HepG2 (cell line): ENCODE results near the gene P2RY8. TPM values are rescaled to one million over a fixed set of nuclear protein-coding genes. Genes with fewer than 3 reads are reported as not detected.

Experiments
- ATAC-seq: fragments of 200-7000 bp; cut with Tn5 transposase; 3 replicates; pipeline ENCODE4 v1.9.1; 2020; ENCODE audit warnings: mild to moderate bottlenecking, moderate library complexity
- BruUV-seq: library from RNA; stranded (reverse); fragments of 400-500 nt; replicated peaks from 2 replicates; lab custom pipeline; 2021; lab: Mats Ljungman, UMichigan
- CTCF ChIA-PET: fragments of 300-600 bp; formaldehyde crosslinking; extraction: SDS; loops from one replicate; lab custom pipeline; 2021; ENCODE audit warnings: low total read pairs, inconsistent platforms, low intra/inter-chr PET ratio; lab: Yijun Ruan, JAX
- POLR2A ChIA-PET: fragments of 350-600 bp; sonication (Branson Sonifier 250); formaldehyde crosslinking; loops from one replicate; lab custom pipeline; 2020; ENCODE audit warnings: antibody characterized with exemption, inconsistent platforms; lab: Yijun Ruan, JAX
- DNase-seq: peaks from one replicate; pipeline ENCODE4 v3.0.0-alpha.2; 2015; ENCODE audit warnings: low spot score
- FAIRE-seq: peaks from 3 replicates; lab custom pipeline; 2011; peaks lifted over from hg19 to GRCh38; lab: Jason Lieb, UNC
- H2AFZ ChIP-seq: one replicate; pipeline ENCODE4 v1.6.1; 2011; ENCODE audit warnings: low read length, inconsistent platforms
- H3K27ac ChIP-seq: fragments of 300-600 bp; 3 replicates; pipeline ENCODE4 v1.8.0; 2011; ENCODE audit warnings: mixed run types, mild to moderate bottlenecking, mixed read lengths, low read length, inconsistent platforms; ENCODE audit not compliant: insufficient read depth; ENCODE audit errors: extremely low read length
- H3K27me3 ChIP-seq, 2 experiments: fragments of 200-600 bp in 1 of 2; 2 replicates in 1 of 2; 3 replicates in 1 of 2; pipeline versions ENCODE4 v1.6.0 to v1.8.0; 2011; ENCODE audit warnings: low read length in 2 of 2, mild to moderate bottlenecking in 2 of 2, moderate library complexity in 2 of 2, inconsistent platforms in 1 of 2; ENCODE audit not compliant: insufficient read depth in 2 of 2, control insufficient read depth in 1 of 2
- H3K36me3 ChIP-seq, 2 experiments: fragments of 200-600 bp in 1 of 2; replicated peaks in 1 of 2; 2 replicates in 1 of 2; 3 replicates in 1 of 2; pipeline versions ENCODE4 v1.5.1 to v1.8.0; 2011; ENCODE audit warnings: low read length in 2 of 2, inconsistent platforms in 1 of 2; ENCODE audit not compliant: insufficient read depth in 2 of 2, control insufficient read depth in 1 of 2
- H3K4me1 ChIP-seq: 2 replicates; pipeline ENCODE4 v1.5.1; 2012; ENCODE audit warnings: low read length, inconsistent platforms; ENCODE audit not compliant: insufficient read depth
- H3K4me2 ChIP-seq: 2 replicates; pipeline ENCODE4 v1.6.0; 2011; ENCODE audit warnings: low read depth, low read length, inconsistent platforms
- H3K4me3 ChIP-seq, 3 experiments: fragments of 200-600 bp in 1 of 3; sonication (generic), shearing (Covaris generic) in 1 of 3; replicated peaks in 1 of 3; 2 replicates each; pipeline ENCODE4 v1.5.1; 2011 to 2016; ENCODE audit warnings: low read length in 3 of 3, inconsistent platforms in 2 of 3, low read depth in 2 of 3, mild to moderate bottlenecking in 2 of 3, control low read depth in 1 of 3, mixed read lengths in 1 of 3; ENCODE audit not compliant: insufficient read depth in 1 of 3
- H3K79me2 ChIP-seq: one replicate; pipeline ENCODE4 v1.6.1; 2011; ENCODE audit warnings: low read length, inconsistent platforms; ENCODE audit not compliant: insufficient read depth
- H3K9ac ChIP-seq: 2 replicates; pipeline ENCODE4 v1.6.0; 2011; ENCODE audit warnings: mild to moderate bottlenecking, low read depth, low read length, inconsistent platforms; ENCODE audit not compliant: insufficient read depth
- H3K9me3 ChIP-seq: 2 replicates; pipeline ENCODE4 v1.5.1; 2012; ENCODE audit warnings: mild to moderate bottlenecking, low read length
- H4K20me1 ChIP-seq: 2 replicates; pipeline ENCODE4 v1.6.0; 2011; ENCODE audit warnings: inconsistent platforms, mild to moderate bottlenecking, low read length, moderate library complexity; ENCODE audit not compliant: insufficient read depth
- AGO1 ChIP-seq: fragments of 200-400 bp; formaldehyde crosslinking; IDR thresholded peaks from 2 replicates; pipeline ENCODE4 v1.6.1; 2017; ENCODE audit warnings: mild to moderate bottlenecking, low read depth, low read length, moderate library complexity; ENCODE audit not compliant: poor library complexity, severe bottlenecking
- CHD2 ChIP-seq: IDR thresholded peaks from 2 replicates; pipeline ENCODE4 v1.6.1; 2011; ENCODE audit warnings: low read depth, low read length, improper control_type of control experiment
- GPN1 ChIP-seq: sonication (generic); formaldehyde crosslinking; IDR thresholded peaks from 2 replicates; pipeline ENCODE4 v1.5.1; 2020; ENCODE audit warnings: missing genetic modification reagents, borderline replicate concordance
- IKZF5 ChIP-seq: IDR thresholded peaks from 2 replicates; pipeline ENCODE4 v1.6.1; 2018; ENCODE audit warnings: missing genetic modification reagents, mild to moderate bottlenecking, missing compliant biosample characterization
- MATR3 ChIP-seq: sonication (generic); formaldehyde crosslinking; IDR thresholded peaks from 2 replicates; pipeline ENCODE4 v1.4.0; 2020; ENCODE audit warnings: missing genetic modification reagents
- NCOA1 ChIP-seq: sonication (generic); formaldehyde crosslinking; IDR thresholded peaks from 2 replicates; pipeline ENCODE4 v1.9.0; 2021; ENCODE audit warnings: missing genetic modification reagents
- NR2F6 ChIP-seq, 2 experiments: IDR thresholded peaks; 2 replicates each; pipeline ENCODE4 v1.6.1; 2016; ENCODE audit warnings: antibody characterized with exemption in 1 of 2, mild to moderate bottlenecking in 1 of 2
- ONECUT2 ChIP-seq: sonication (generic); formaldehyde crosslinking; IDR thresholded peaks from 2 replicates; pipeline ENCODE4 v1.4.0; 2020; ENCODE audit warnings: missing genetic modification reagents
- PHF20 ChIP-seq: sonication (generic); formaldehyde crosslinking; IDR thresholded peaks from 2 replicates; pipeline ENCODE4 v1.5.0; 2020; ENCODE audit warnings: mild to moderate bottlenecking, missing genetic modification reagents
- POLR2A ChIP-seq, 2 experiments: IDR thresholded peaks; 2 replicates each; pipeline ENCODE4 v1.6.1; 2011; ENCODE audit warnings: low read depth in 2 of 2, low read length in 2 of 2, mild to moderate bottlenecking in 1 of 2, moderate library complexity in 1 of 2; ENCODE audit not compliant: insufficient read depth in 1 of 2
- POLR2G ChIP-seq: fragments of 200-400 bp; formaldehyde crosslinking; IDR thresholded peaks from 2 replicates; pipeline ENCODE4 v1.6.1; 2018; ENCODE audit warnings: mild to moderate bottlenecking, low read depth, low read length, moderate library complexity
- SRSF1 ChIP-seq: fragments of 200-400 bp; formaldehyde crosslinking; optimal IDR thresholded peaks from 2 replicates; pipeline ENCODE3; 2017; ENCODE audit warnings: mild to moderate bottlenecking, low read depth, low read length, moderate library complexity
- ZNF12 ChIP-seq: sonication (generic); formaldehyde crosslinking; IDR thresholded peaks from 2 replicates; pipeline ENCODE4 v1.5.0; 2020; ENCODE audit warnings: missing genetic modification reagents
- ZNF180 ChIP-seq: sonication (generic); formaldehyde crosslinking; IDR thresholded peaks from 2 replicates; pipeline ENCODE4 v1.4.0; 2020; ENCODE audit warnings: low read depth, missing genetic modification reagents, borderline replicate concordance
- ZNF569 ChIP-seq: sonication (generic); formaldehyde crosslinking; IDR thresholded peaks from 2 replicates; pipeline ENCODE4 v1.5.0; 2020; ENCODE audit warnings: mild to moderate bottlenecking, missing genetic modification reagents, moderate library complexity, borderline replicate concordance
- WGBS: methylation state at CpG from one replicate; pipeline ENCODE4 v1.1.6; 2017; ENCODE audit warnings: low lambda C conversion rate; 5-methylcytosine and 5-hydroxymethylcytosine counted together
- in situ Hi-C: cut with HindIII; loops from 2 replicates; pipeline ENCODE4 v1.10.0; 2017; ENCODE audit warnings: low pct_unique_long_range_greater_than_20kb; ENCODE audit not compliant: extremely low pct_ligation_motif_present
- intact Hi-C: fragments of 100-400 bp; cut with micrococcal nuclease; formaldehyde crosslinking; loops from one replicate; pipeline ENCODE4 v1.10.0; 2022; ENCODE audit not compliant: unreplicated experiment
- polyA plus RNA-seq, 8 experiments: library from polyadenylated mRNA; depleted of rRNA in 3 of 8; stranded (reverse) in 7 of 8; unstranded in 1 of 8; fragments of >200 nt; fragmentation: Illumina TruSeq in 4 of 8; extraction: Trizol in 4 of 8; gene quantifications; 2 replicates each; pipeline versions ENCODE4 v1.2.1 to v1.2.3, GENCODE V29; 2011 to 2016; ENCODE audit warnings: low read depth in 4 of 8, missing spikeins in 1 of 8, mixed read lengths in 1 of 8; ENCODE audit not compliant: insufficient read depth in 1 of 8
- total RNA-seq, 5 experiments: library from RNA; depleted of rRNA; stranded (reverse); fragments of >200 nt; fragmentation: Illumina TruSeq; extraction: Trizol; gene quantifications; 2 replicates each; pipeline ENCODE4 v1.2.3, GENCODE V29; 2016; ENCODE audit warnings: low read depth in 1 of 5
- TF ChIP-seq, protein P1 (sequence below): sonication (generic); formaldehyde crosslinking; IDR thresholded peaks from 2 replicates; pipeline ENCODE4 v1.4.0; 2020; ENCODE audit warnings: missing genetic modification reagents
- TF ChIP-seq, protein P2 (sequence below): sonication (generic); formaldehyde crosslinking; IDR thresholded peaks from 2 replicates; pipeline ENCODE4 v1.5.1; 2020; ENCODE audit warnings: missing genetic modification reagents, mild to moderate bottlenecking, borderline replicate concordance
- TF ChIP-seq, protein P3 (sequence below): sonication (generic); formaldehyde crosslinking; IDR thresholded peaks from 2 replicates; pipeline ENCODE4 v1.5.0; 2020; ENCODE audit warnings: mild to moderate bottlenecking, missing genetic modification reagents

P2RY8 gene
- total and polyA plus RNA-seq, 2 of the 13 experiments (the other 11 are each of a cell fraction or from before 2014, with no cell fraction given): 1.0 to 1.3 TPM

DNA sequence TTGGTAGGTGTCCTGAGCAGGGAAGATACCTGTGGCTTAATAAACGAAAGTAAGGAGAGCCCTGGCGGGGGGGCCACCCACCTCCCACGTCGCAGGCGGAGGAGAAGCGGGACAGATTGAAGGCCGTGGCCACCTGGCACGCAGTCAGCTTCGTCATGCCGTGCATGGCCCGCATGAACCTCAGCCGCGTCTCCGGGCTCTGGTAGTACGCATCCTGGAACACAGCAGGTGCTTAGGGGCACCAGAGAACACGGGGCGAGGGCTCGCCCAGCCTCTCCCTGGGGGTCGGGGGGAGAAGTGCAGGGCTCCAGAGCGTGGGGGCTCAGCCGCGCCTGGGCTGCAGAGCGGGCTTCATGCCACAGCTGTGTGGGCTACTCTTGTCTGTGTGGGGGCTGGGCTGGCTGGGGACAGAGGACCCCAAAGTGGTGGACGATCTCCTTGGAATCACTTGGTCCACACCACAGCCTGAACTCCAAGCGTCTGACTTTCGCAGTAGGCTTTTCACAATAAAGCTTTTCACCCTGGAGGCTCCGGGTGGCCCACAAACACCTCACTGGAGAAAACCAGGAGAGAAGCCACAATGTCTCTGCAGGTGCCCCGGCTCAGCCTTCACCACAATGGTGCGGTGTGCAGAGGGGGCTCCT lies 118.0 kb downstream of the P2RY8 start:
- peaks cover 12% of the 10 kb centered on the region for H3K4me1 ChIP-seq
- no TSS peak for BruUV-seq
- H3K27me3 ChIP-seq: no peaks in the 10 kb centered on the region
- H2AFZ ChIP-seq: no peak overlapping the region
- intact Hi-C loops: no loop called here
- ChIA-PET CTCF (no interaction called here), POLR2A (no interaction called here)
- no peak overlapping the region for H3K4me2 ChIP-seq
- ATAC-seq (peak; percentile 15), DNase-seq (no peak), FAIRE-seq (no peak)
- no peak overlapping the region for H3K9ac ChIP-seq
- no peak overlapping the region for H3K4me3 ChIP-seq
- H3K9me3 ChIP-seq: peaks cover 16% of the 10 kb centered on the region; the same call in 1 of the 2 replicates
- no peak overlapping the region for H3K27ac ChIP-seq
- H3K79me2 ChIP-seq: no peaks in the 10 kb centered on the region
- 92% methylated on average over 15 of the region's 29 CpGs for WGBS
- peaks cover 9 to 15% of the 10 kb centered on the region in 2 experiments; a peak in 4 of 5 replicates for H3K36me3 ChIP-seq
- in situ Hi-C loops: no loop called here
- H4K20me1 ChIP-seq: peaks cover 3% of the 10 kb centered on the region; the same call in 1 of the 2 replicates
- TF ChIP-seq IKZF5 (CRISPR knock-in tag): no peak
- peak; percentile 97 for TF ChIP-seq AGO1
- no peak for TF ChIP-seq MATR3 (CRISPR knock-in tag)
- TF ChIP-seq ONECUT2: no peak
- peak; percentile 53 for TF ChIP-seq SRSF1
- TF ChIP-seq ZNF569 (CRISPR knock-in tag): no peak
- TF ChIP-seq PHF20 (CRISPR knock-in tag): no peak
- TF ChIP-seq CHD2: peak; percentile 33; the same call in 1 of the 2 replicates
- TF ChIP-seq, protein P1, sequence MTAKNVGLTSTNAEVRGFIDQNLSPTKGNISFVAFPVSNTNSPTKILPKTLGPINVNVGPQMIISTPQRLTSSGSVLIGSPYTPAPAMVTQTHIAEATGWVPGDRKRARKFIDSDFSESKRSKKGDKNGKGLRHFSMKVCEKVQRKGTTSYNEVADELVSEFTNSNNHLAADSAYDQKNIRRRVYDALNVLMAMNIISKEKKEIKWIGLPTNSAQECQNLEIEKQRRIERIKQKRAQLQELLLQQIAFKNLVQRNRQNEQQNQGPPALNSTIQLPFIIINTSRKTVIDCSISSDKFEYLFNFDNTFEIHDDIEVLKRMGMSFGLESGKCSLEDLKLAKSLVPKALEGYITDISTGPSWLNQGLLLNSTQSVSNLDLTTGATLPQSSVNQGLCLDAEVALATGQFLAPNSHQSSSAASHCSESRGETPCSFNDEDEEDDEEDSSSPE (CRISPR knock-in tag): no peak
- TF ChIP-seq GPN1: no peak
- no peak for TF ChIP-seq NCOA1 (CRISPR knock-in tag)
- TF ChIP-seq, protein P2, sequence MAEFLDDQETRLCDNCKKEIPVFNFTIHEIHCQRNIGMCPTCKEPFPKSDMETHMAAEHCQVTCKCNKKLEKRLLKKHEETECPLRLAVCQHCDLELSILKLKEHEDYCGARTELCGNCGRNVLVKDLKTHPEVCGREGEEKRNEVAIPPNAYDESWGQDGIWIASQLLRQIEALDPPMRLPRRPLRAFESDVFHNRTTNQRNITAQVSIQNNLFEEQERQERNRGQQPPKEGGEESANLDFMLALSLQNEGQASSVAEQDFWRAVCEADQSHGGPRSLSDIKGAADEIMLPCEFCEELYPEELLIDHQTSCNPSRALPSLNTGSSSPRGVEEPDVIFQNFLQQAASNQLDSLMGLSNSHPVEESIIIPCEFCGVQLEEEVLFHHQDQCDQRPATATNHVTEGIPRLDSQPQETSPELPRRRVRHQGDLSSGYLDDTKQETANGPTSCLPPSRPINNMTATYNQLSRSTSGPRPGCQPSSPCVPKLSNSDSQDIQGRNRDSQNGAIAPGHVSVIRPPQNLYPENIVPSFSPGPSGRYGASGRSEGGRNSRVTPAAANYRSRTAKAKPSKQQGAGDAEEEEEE (CRISPR knock-in tag): no peak
- no peak for TF ChIP-seq ZNF180 (CRISPR knock-in tag)
- no peak for TF ChIP-seq NR2F6 (IDR thresholded peaks at IDR 0.05)
- TF ChIP-seq NR2F6 (CRISPR knock-in tag; IDR thresholded peaks at IDR 0.05): no peak
- peak in 1 of 2 experiments; percentile 36; a peak in 1 of 4 replicates for TF ChIP-seq POLR2A (IDR thresholded peaks at IDR 0.05; ENCODE audit: insufficient read depth in 1 of 2, low read depth in 2 of 2, low read length in 2 of 2)
- peak; percentile 9; the same call in 1 of the 2 replicates for TF ChIP-seq POLR2G
- TF ChIP-seq, protein P3, sequence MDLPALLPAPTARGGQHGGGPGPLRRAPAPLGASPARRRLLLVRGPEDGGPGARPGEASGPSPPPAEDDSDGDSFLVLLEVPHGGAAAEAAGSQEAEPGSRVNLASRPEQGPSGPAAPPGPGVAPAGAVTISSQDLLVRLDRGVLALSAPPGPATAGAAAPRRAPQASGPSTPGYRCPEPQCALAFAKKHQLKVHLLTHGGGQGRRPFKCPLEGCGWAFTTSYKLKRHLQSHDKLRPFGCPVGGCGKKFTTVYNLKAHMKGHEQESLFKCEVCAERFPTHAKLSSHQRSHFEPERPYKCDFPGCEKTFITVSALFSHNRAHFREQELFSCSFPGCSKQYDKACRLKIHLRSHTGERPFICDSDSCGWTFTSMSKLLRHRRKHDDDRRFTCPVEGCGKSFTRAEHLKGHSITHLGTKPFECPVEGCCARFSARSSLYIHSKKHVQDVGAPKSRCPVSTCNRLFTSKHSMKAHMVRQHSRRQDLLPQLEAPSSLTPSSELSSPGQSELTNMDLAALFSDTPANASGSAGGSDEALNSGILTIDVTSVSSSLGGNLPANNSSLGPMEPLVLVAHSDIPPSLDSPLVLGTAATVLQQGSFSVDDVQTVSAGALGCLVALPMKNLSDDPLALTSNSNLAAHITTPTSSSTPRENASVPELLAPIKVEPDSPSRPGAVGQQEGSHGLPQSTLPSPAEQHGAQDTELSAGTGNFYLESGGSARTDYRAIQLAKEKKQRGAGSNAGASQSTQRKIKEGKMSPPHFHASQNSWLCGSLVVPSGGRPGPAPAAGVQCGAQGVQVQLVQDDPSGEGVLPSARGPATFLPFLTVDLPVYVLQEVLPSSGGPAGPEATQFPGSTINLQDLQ (CRISPR knock-in tag): no peak
- no peak for TF ChIP-seq ZNF12
